Fibroblast of lung (primary cell): Measurements from ENCODE around the gene HS1BP3. TPM values are rescaled to one million over a fixed set of nuclear protein-coding genes. Genes with fewer than 3 reads are reported as not detected.

Experiments
- DNase-seq, 2 donors: peaks; one replicate each; pipeline versions ENCODE4 v3.0.0 to v3.0.0-alpha.2; 2010; ENCODE audit warnings: low read depth in 2 of 2
- H2AFZ ChIP-seq: 2 replicates; pipeline ENCODE4 v1.5.1; 2012; ENCODE audit warnings: low read length, control low read depth, inconsistent platforms
- H3K27ac ChIP-seq: 2 replicates; pipeline ENCODE4 v1.5.1; 2011; ENCODE audit warnings: low read length, control low read depth; ENCODE audit not compliant: insufficient read depth
- H3K27me3 ChIP-seq: 2 replicates; pipeline ENCODE4 v1.5.1; 2011; ENCODE audit warnings: mild to moderate bottlenecking, low read length; ENCODE audit not compliant: control insufficient read depth, insufficient read depth
- H3K36me3 ChIP-seq: 2 replicates; pipeline ENCODE4 v1.5.1; 2011; ENCODE audit warnings: low read length; ENCODE audit not compliant: control insufficient read depth, insufficient read depth
- H3K4me1 ChIP-seq: 2 replicates; pipeline ENCODE4 v1.5.1; 2011; ENCODE audit warnings: low read length; ENCODE audit not compliant: control insufficient read depth, insufficient read depth; ENCODE audit errors: extremely low read depth
- H3K4me2 ChIP-seq: 2 replicates; pipeline ENCODE4 v1.5.1; 2011; ENCODE audit warnings: low read length, control low read depth; ENCODE audit not compliant: insufficient read depth; ENCODE audit errors: extremely low read depth
- H3K4me3 ChIP-seq, 4 experiments: fragments of 200-600 bp in 1 of 4; sonication (generic) in 1 of 4; replicated peaks in 1 of 4; 2 replicates each; pipeline ENCODE4 v1.5.1; 2011 to 2016; ENCODE audit warnings: low read length in 4 of 4, low read depth in 3 of 4, mild to moderate bottlenecking in 3 of 4, control low read depth in 2 of 4, inconsistent platforms in 1 of 4, mixed read lengths in 1 of 4; ENCODE audit not compliant: insufficient read depth in 1 of 4; ENCODE audit errors: control extremely low read depth in 1 of 4
- H3K79me2 ChIP-seq: 2 replicates; pipeline ENCODE4 v1.5.1; 2012; ENCODE audit warnings: mild to moderate bottlenecking, low read length, inconsistent platforms; ENCODE audit not compliant: control insufficient read depth, insufficient read depth
- H3K9ac ChIP-seq: 2 replicates; pipeline ENCODE4 v1.5.1; 2011; ENCODE audit warnings: mild to moderate bottlenecking, low read length, control low read depth; ENCODE audit not compliant: insufficient read depth
- H3K9me3 ChIP-seq: 2 replicates; pipeline ENCODE4 v1.5.1; 2012; ENCODE audit warnings: low read depth, low read length; ENCODE audit not compliant: control insufficient read depth, insufficient read depth
- H4K20me1 ChIP-seq: 2 replicates; pipeline ENCODE4 v1.5.1; 2011; ENCODE audit warnings: low read length; ENCODE audit not compliant: control insufficient read depth, insufficient read depth; ENCODE audit errors: extremely low read depth
- EZH2 ChIP-seq: IDR thresholded peaks from 2 replicates; pipeline ENCODE4 v1.5.1; 2012; ENCODE audit warnings: low read length, control low read depth, mild to moderate bottlenecking; ENCODE audit errors: missing control alignments
- polyA plus RNA-seq, 2 donors: library from polyadenylated mRNA; depleted of rRNA in 1 of 2; stranded (reverse) in 1 of 2; unstranded in 1 of 2; fragments of >200 nt; gene quantifications; 2 replicates each; pipeline ENCODE4 v1.2.1, GENCODE V29; 2011 to 2012; ENCODE audit warnings: missing spikeins in 1 of 2
- total RNA-seq: library from RNA; depleted of rRNA; stranded (reverse); fragments of >200 nt; gene quantifications from 2 replicates; pipeline ENCODE4 v1.2.1, GENCODE V29; 2014
- TF ChIP-seq, protein P1 (sequence below), 2 donors: IDR thresholded peaks in 1 of 2; conservative IDR thresholded peaks in 1 of 2; 1 replicate in 1 of 2; 2 replicates in 1 of 2; pipeline ENCODE4 v1.5.1; 2011 to 2012; ENCODE audit warnings: low read length in 2 of 2, control low read depth in 1 of 2, inconsistent platforms in 1 of 2, low read depth in 1 of 2, mild to moderate bottlenecking in 1 of 2

HS1BP3 gene
- total and polyA plus RNA-seq, 2 donors (not counting 1 experiment from before 2014, with no cell fraction given): 17.8 to 38.1 TPM

DNA sequence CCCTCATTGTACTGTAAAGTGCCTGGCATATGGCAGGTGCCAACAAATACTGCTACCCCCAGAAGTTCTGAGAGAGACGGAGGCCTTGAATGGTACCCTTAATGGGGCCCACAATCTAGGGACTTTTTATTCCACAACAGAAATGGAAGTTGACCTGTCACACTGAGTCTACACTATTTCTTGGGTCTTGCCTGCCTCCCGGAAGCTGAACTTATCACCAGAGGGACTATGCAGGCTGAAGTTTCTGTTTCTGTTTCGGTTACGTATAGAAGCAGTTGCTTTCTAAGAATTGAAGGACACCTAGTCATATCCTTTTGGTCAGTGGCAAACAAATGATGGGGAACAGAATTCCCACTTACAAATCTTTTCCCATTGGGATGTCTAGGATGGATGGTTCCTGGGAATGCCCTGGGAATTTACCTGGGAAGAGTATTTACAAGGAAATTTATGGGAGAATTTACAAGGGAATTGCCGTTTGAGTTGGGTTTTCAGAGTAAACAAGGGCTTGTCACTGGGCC is 74.2 kb downstream of the HS1BP3 start:
- no peak for DNase-seq
- Histone ChIP-seq H2AFZ (no peak overlapping the region), H4K20me1 (no peaks in the 10 kb centered on the region), H3K4me1 (peaks cover 27% of the 10 kb centered on the region), H3K4me3 (no peak overlapping the region), H3K9ac (no peak overlapping the region), H3K9me3 (no peaks in the 10 kb centered on the region), H3K79me2 (no peaks in the 10 kb centered on the region), H3K4me2 (no peak overlapping the region), H3K27me3 (no peaks in the 10 kb centered on the region), H3K27ac (no peak overlapping the region), H3K36me3 (no peaks in the 10 kb centered on the region)
- TF ChIP-seq EZH2: no peak
- TF ChIP-seq, protein P1, sequence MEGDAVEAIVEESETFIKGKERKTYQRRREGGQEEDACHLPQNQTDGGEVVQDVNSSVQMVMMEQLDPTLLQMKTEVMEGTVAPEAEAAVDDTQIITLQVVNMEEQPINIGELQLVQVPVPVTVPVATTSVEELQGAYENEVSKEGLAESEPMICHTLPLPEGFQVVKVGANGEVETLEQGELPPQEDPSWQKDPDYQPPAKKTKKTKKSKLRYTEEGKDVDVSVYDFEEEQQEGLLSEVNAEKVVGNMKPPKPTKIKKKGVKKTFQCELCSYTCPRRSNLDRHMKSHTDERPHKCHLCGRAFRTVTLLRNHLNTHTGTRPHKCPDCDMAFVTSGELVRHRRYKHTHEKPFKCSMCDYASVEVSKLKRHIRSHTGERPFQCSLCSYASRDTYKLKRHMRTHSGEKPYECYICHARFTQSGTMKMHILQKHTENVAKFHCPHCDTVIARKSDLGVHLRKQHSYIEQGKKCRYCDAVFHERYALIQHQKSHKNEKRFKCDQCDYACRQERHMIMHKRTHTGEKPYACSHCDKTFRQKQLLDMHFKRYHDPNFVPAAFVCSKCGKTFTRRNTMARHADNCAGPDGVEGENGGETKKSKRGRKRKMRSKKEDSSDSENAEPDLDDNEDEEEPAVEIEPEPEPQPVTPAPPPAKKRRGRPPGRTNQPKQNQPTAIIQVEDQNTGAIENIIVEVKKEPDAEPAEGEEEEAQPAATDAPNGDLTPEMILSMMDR (conservative IDR thresholded peaks at IDR 0.05 in 1 of 2, IDR thresholded peaks at IDR 0.05 in 1 of 2; ENCODE audit: low read depth in 1 of 2, low read length in 2 of 2): no peak

DNA sequence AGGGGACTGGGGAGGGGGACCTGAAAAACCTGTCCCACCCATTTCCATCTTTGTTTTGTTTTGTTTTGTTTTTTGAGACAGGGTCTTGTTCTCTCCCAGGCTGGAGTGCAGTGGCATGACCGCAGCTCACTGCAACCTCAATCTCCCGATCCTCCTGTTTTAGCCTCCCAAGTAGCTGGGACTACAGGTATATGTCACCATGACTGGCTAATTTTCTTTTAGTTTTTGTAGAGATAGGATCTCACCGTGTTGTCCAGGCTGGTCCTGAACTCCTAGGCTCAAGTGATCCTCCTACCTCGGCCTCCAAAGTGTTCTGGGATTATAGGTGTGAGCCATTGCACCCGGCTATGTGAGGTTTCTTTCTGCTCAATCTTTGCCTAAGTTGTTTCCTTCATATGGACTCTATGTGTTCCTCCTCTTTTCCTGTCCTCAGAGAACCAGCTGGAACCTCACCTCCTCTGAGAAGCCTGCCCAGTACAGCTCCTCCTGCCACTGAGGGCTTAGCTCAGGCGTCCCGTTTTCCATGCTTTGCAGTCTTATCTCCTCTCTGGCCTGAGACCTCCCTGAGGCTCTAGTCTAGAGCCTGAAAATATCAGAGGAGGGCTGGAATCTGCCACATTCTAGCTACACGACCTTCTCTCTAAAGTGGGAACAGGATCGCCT is 74.8 kb downstream of the HS1BP3 start:
- Histone ChIP-seq H3K27me3 (no peaks in the 10 kb centered on the region), H3K4me1 (peaks cover 27% of the 10 kb centered on the region), H3K36me3 (no peaks in the 10 kb centered on the region), H2AFZ (no peak overlapping the region), H4K20me1 (no peaks in the 10 kb centered on the region), H3K9me3 (no peaks in the 10 kb centered on the region), H3K4me2 (no peak overlapping the region), H3K9ac (no peak overlapping the region), H3K27ac (no peak overlapping the region), H3K4me3 (no peak overlapping the region), H3K79me2 (no peaks in the 10 kb centered on the region)
- no peak for DNase-seq
- no peak for TF ChIP-seq EZH2
- TF ChIP-seq, protein P1 (conservative IDR thresholded peaks at IDR 0.05 in 1 of 2, IDR thresholded peaks at IDR 0.05 in 1 of 2; ENCODE audit: low read depth in 1 of 2, low read length in 2 of 2): no peak

DNA sequence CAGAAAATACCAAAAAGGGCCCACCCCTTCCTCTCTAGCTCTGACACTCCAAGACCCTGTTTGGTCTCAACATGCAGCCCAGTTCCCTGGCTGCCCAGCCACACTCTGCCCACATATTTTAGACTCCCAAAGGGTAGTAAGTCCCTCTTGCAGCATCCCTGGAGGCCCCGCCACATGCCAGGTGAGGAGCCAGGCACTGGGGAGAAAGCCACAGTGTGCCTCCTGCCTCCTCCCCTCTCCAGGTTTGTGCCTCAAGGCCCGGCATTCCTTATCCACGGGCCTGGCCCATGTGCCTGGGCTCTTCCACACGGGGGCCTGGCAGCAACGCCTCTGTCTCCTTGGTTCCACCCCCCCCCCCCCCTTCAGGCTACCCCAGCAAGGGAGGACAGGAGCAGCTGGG is 75.5 kb downstream of the HS1BP3 start:
- TF ChIP-seq, protein P1 (conservative IDR thresholded peaks at IDR 0.05 in 1 of 2, IDR thresholded peaks at IDR 0.05 in 1 of 2; ENCODE audit: low read depth in 1 of 2, low read length in 2 of 2): no peak
- TF ChIP-seq EZH2: no peak
- no peak for DNase-seq
- no peak overlapping the region for H2AFZ ChIP-seq
- H3K27ac ChIP-seq: no peak overlapping the region
- H4K20me1 ChIP-seq: no peaks in the 10 kb centered on the region
- H3K9ac ChIP-seq: no peak overlapping the region
- no peak overlapping the region for H3K4me3 ChIP-seq
- H3K9me3 ChIP-seq: no peaks in the 10 kb centered on the region
- H3K27me3 ChIP-seq: no peaks in the 10 kb centered on the region
- peaks cover 27% of the 10 kb centered on the region for H3K4me1 ChIP-seq
- no peaks in the 10 kb centered on the region for H3K36me3 ChIP-seq
- no peaks in the 10 kb centered on the region for H3K79me2 ChIP-seq
- H3K4me2 ChIP-seq: no peak overlapping the region
